ENCODE data around the gene CYP27B1. TPM values are rescaled to one million over a fixed set of nuclear protein-coding genes. Genes with fewer than 3 reads are reported as not detected.
A peak's percentile ranks its signal among the peaks of the same experiment; 100 is the strongest.

The CYP27B1 gene
- total and polyA plus RNA-seq, 9 of the 15 experiments (the other 6 are each of a cell fraction or from before 2014, with no cell fraction given): 0.18 to 4.2 (median 1.8) TPM

- TF ChIP-seq CREB5 (CRISPR knock-in tag; IDR thresholded peaks at IDR 0.05) (no peak), SREBF2 (CRISPR knock-in tag; IDR thresholded peaks at IDR 0.05) (no peak), ELK1 (CRISPR knock-in tag; IDR thresholded peaks at IDR 0.05) (no peak), BMI1 (IDR thresholded peaks at IDR 0.05; ENCODE audit: low read length) (no peak), NFE2 (IDR thresholded peaks at IDR 0.05; ENCODE audit: low read depth) (no peak), ZFP30 (CRISPR knock-in tag; IDR thresholded peaks at IDR 0.05; ENCODE audit: borderline replicate concordance) (no peak), ERF (CRISPR knock-in tag; IDR thresholded peaks at IDR 0.05) (0 out of 2 replicates have a peak, but pooled peaks have one; percentile 48), POLR2B (IDR thresholded peaks at IDR 0.05; ENCODE audit: low read depth, partially characterized antibody) (peak; percentile 92), ADNP (tag; IDR thresholded peaks at IDR 0.05) (no peak), ESRRB (CRISPR knock-in tag; IDR thresholded peaks at IDR 0.05; ENCODE audit: borderline replicate concordance) (no peak)
Observed at GRCh38 chr12:57782608-57783465, 16.0 kb upstream of the CYP27B1 start, which contains the start of gene TSFM (continued).
